ENCODE results near the gene DMAC2.
"Not testable (repeated sequence)": the region's sequence is repeated elsewhere in the genome, so short reads cannot be mapped to it uniquely, and the experiment has no call there.

DMAC2 gene

DNA sequence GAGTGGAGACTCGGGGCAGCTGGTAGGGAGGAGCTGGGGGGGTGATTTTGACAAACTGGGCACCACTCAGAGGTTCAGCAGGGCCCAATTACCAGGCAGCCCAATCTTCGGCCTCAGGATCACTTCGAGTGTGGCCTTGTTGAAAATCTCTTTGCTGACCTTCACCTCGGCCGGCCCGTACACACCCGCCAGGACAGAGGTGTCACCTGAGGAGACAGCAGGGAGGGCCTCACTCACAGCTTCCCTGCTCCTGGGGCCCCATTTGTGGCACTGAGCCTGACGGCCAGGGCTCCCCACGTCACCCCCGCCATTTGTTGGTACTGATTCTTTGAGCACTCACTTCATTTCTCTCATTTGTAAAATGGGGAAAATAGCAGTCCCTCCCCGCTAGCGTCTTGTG lies 46.9 kb downstream of the DMAC2 start:
- TF ChIP-seq, protein P1, sequence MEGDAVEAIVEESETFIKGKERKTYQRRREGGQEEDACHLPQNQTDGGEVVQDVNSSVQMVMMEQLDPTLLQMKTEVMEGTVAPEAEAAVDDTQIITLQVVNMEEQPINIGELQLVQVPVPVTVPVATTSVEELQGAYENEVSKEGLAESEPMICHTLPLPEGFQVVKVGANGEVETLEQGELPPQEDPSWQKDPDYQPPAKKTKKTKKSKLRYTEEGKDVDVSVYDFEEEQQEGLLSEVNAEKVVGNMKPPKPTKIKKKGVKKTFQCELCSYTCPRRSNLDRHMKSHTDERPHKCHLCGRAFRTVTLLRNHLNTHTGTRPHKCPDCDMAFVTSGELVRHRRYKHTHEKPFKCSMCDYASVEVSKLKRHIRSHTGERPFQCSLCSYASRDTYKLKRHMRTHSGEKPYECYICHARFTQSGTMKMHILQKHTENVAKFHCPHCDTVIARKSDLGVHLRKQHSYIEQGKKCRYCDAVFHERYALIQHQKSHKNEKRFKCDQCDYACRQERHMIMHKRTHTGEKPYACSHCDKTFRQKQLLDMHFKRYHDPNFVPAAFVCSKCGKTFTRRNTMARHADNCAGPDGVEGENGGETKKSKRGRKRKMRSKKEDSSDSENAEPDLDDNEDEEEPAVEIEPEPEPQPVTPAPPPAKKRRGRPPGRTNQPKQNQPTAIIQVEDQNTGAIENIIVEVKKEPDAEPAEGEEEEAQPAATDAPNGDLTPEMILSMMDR (IDR thresholded peaks at IDR 0.05; ENCODE audit: borderline replicate concordance, extremely low read depth, low read length, poor library complexity, severe bottlenecking): no peak
- TF ChIP-seq EZH2 (IDR thresholded peaks at IDR 0.05; ENCODE audit: borderline replicate concordance, low read depth, low read length, severe bottlenecking): no peak
- Histone ChIP-seq H3K27ac (ENCODE audit: low read length) (no peak overlapping the region), H2AFZ (ENCODE audit: low read depth, low read length) (no peak overlapping the region), H3K27me3 (ENCODE audit: insufficient read depth, low read length, poor library complexity) (no peaks in the 10 kb centered on the region), H4K20me1 (ENCODE audit: insufficient read depth, low read length) (peaks cover 7% of the 10 kb centered on the region; the same call in 1 of the 2 replicates), H3K4me2 (ENCODE audit: insufficient read depth, low read length) (no peak overlapping the region), H3K79me2 (ENCODE audit: insufficient read depth, low read length) (peaks cover 33% of the 10 kb centered on the region), H3K36me3 (ENCODE audit: insufficient read depth, low read length) (peaks cover 44% of the 10 kb centered on the region), H3K9ac (ENCODE audit: low read depth, low read length) (no peak overlapping the region), H3K4me3 (ENCODE audit: low read depth in 1 of 2, low read length in 2 of 2) (no peak overlapping the region), H3K9me3 (ENCODE audit: insufficient read depth, low read length, severe bottlenecking) (no peaks in the 10 kb centered on the region), H3K4me1 (ENCODE audit: insufficient read depth, low read length) (peaks cover 17% of the 10 kb centered on the region)
- DNase-seq: no peak
- no peak for ATAC-seq (ENCODE audit: insufficient read depth, low read depth)

GRCh38 chr19:41391618-41392017 lies 48.1 kb downstream of the DMAC2 start:
- peaks cover 55% of the 10 kb centered on the region for H3K36me3 ChIP-seq (ENCODE audit: insufficient read depth, low read length)
- ATAC-seq (ENCODE audit: insufficient read depth, low read depth) (no peak), DNase-seq (no peak)
- H3K9me3 ChIP-seq (ENCODE audit: insufficient read depth, low read length, severe bottlenecking): no peaks in the 10 kb centered on the region
- H4K20me1 ChIP-seq (ENCODE audit: insufficient read depth, low read length): peaks cover 7% of the 10 kb centered on the region; the same call in 1 of the 2 replicates
- H2AFZ ChIP-seq (ENCODE audit: low read depth, low read length): no peak overlapping the region
- no peak overlapping the region for H3K4me3 ChIP-seq (ENCODE audit: low read depth in 1 of 2, low read length in 2 of 2)
- H3K9ac ChIP-seq (ENCODE audit: low read depth, low read length): no peak overlapping the region
- H3K79me2 ChIP-seq (ENCODE audit: insufficient read depth, low read length): peaks cover 26% of the 10 kb centered on the region
- no peaks in the 10 kb centered on the region for H3K27me3 ChIP-seq (ENCODE audit: insufficient read depth, low read length, poor library complexity)
- no peak overlapping the region for H3K4me2 ChIP-seq (ENCODE audit: insufficient read depth, low read length)
- H3K4me1 ChIP-seq (ENCODE audit: insufficient read depth, low read length): peaks cover 17% of the 10 kb centered on the region
- TF ChIP-seq, protein P1 (IDR thresholded peaks at IDR 0.05; ENCODE audit: borderline replicate concordance, extremely low read depth, low read length, poor library complexity, severe bottlenecking): no peak
- no peak for TF ChIP-seq EZH2 (IDR thresholded peaks at IDR 0.05; ENCODE audit: borderline replicate concordance, low read depth, low read length, severe bottlenecking)
- no peak overlapping the region for H3K27ac ChIP-seq (ENCODE audit: low read length)

DNA sequence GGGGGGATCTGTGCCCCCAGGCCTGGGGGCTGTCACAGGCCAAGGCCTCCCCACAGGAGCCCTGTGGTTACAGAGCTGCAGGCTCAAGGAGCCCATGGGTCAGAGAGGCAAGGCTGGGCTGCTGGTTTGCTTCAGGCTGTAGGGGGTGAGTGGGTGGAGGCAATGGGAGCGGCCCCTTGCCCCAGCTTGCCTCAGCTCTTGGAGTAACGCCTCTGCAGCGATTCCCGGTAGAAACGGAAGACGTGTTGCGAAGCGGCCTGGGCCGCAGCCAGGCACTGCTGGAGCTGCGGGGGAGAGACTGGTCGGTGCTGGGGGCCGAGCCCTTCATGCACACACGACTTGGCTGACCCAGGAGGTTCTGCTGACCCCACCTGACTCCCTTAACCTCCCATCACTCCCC lies 53.3 kb downstream of the DMAC2 start:
- TF ChIP-seq EZH2 (IDR thresholded peaks at IDR 0.05; ENCODE audit: borderline replicate concordance, low read depth, low read length, severe bottlenecking): no peak
- TF ChIP-seq, protein P1 (IDR thresholded peaks at IDR 0.05; ENCODE audit: borderline replicate concordance, extremely low read depth, low read length, poor library complexity, severe bottlenecking): no peak
- ATAC-seq (ENCODE audit: insufficient read depth, low read depth) (no peak), DNase-seq (no peak)
- Histone ChIP-seq H3K79me2 (ENCODE audit: insufficient read depth, low read length) (no peaks in the 10 kb centered on the region), H3K27ac (ENCODE audit: low read length) (no peak overlapping the region), H4K20me1 (ENCODE audit: insufficient read depth, low read length) (no peaks in the 10 kb centered on the region; the same call in 1 of the 2 replicates), H3K9ac (ENCODE audit: low read depth, low read length) (no peak overlapping the region), H3K27me3 (ENCODE audit: insufficient read depth, low read length, poor library complexity) (no peaks in the 10 kb centered on the region), H3K4me3 (ENCODE audit: low read depth in 1 of 2, low read length in 2 of 2) (no peak overlapping the region), H3K4me2 (ENCODE audit: insufficient read depth, low read length) (no peak overlapping the region), H3K9me3 (ENCODE audit: insufficient read depth, low read length, severe bottlenecking) (no peaks in the 10 kb centered on the region), H3K4me1 (ENCODE audit: insufficient read depth, low read length) (no peaks in the 10 kb centered on the region), H2AFZ (ENCODE audit: low read depth, low read length) (no peak overlapping the region), H3K36me3 (ENCODE audit: insufficient read depth, low read length) (peaks cover 69% of the 10 kb centered on the region)

DNA sequence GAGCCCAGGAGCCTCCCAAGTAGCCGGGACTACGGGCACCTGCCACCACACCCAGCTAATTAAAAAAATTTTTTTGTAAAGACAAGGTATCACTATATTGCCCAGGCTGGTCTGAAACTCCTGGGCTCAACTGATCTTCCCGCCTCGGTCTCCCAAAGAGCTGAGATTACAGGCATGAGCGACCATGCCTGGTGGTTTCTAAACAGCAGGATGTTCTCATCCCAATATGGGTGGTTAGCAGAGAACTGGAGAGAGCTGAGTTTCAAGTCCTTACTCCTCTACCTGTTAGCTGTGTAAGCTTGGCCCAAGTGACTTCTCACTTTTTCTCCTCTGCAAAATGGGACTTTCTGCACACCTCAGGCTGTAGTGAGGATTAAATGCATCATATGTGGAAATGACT lies 55.4 kb downstream of the DMAC2 start:
- no peak for ATAC-seq (ENCODE audit: insufficient read depth, low read depth)
- Histone ChIP-seq H3K79me2 (ENCODE audit: insufficient read depth, low read length) (no peaks in the 10 kb centered on the region), H3K9ac (ENCODE audit: low read depth, low read length) (no peak overlapping the region), H3K36me3 (ENCODE audit: insufficient read depth, low read length) (peaks cover 50% of the 10 kb centered on the region), H3K27ac (ENCODE audit: low read length) (no peak overlapping the region), H3K4me3 (ENCODE audit: low read depth in 1 of 2, low read length in 2 of 2) (no peak overlapping the region), H3K4me2 (ENCODE audit: insufficient read depth, low read length) (no peak overlapping the region), H3K4me1 (ENCODE audit: insufficient read depth, low read length) (no peaks in the 10 kb centered on the region), H3K27me3 (ENCODE audit: insufficient read depth, low read length, poor library complexity) (no peaks in the 10 kb centered on the region), H2AFZ (ENCODE audit: low read depth, low read length) (no peak overlapping the region), H3K9me3 (ENCODE audit: insufficient read depth, low read length, severe bottlenecking) (no peaks in the 10 kb centered on the region), H4K20me1 (ENCODE audit: insufficient read depth, low read length) (no peaks in the 10 kb centered on the region; the same call in 1 of the 2 replicates)
- TF ChIP-seq EZH2 (IDR thresholded peaks at IDR 0.05; ENCODE audit: borderline replicate concordance, low read depth, low read length, severe bottlenecking): no peak
- TF ChIP-seq, protein P1 (IDR thresholded peaks at IDR 0.05; ENCODE audit: borderline replicate concordance, extremely low read depth, low read length, poor library complexity, severe bottlenecking): no peak
- no peak for DNase-seq

GRCh38 chr19:41381536-41381935 lies 58.2 kb downstream of the DMAC2 start:
- H3K9me3 ChIP-seq (ENCODE audit: insufficient read depth, low read length, severe bottlenecking); H3K9ac ChIP-seq (ENCODE audit: low read depth, low read length); H3K79me2 ChIP-seq (ENCODE audit: insufficient read depth, low read length); H3K4me3 ChIP-seq (ENCODE audit: low read depth in 1 of 2, low read length in 2 of 2); H3K4me2 ChIP-seq (ENCODE audit: insufficient read depth, low read length); H2AFZ ChIP-seq (ENCODE audit: low read depth, low read length); H3K27ac ChIP-seq (ENCODE audit: low read length); DNase-seq; ATAC-seq (ENCODE audit: insufficient read depth, low read depth); H4K20me1 ChIP-seq (ENCODE audit: insufficient read depth, low read length); H3K4me1 ChIP-seq (ENCODE audit: insufficient read depth, low read length); H3K27me3 ChIP-seq (ENCODE audit: insufficient read depth, low read length, poor library complexity): not testable (repeated sequence)
- peaks cover 25% of the 10 kb centered on the region for H3K36me3 ChIP-seq (ENCODE audit: insufficient read depth, low read length)
